NCI-H2227 (cell line): ENCODE data around the gene CORO6.
"Not testable (repeated sequence)": the region's sequence is repeated elsewhere in the genome, so short reads cannot be mapped to it uniquely, and the experiment has no call there.

Experiments
- DNase-seq: peaks from one replicate; lab custom pipeline; 2025; ENCODE audit not compliant: unreplicated experiment; lab: John Stamatoyannopoulos, UW

The CORO6 gene

GRCh38 chr17:29622337-29623282, at the start of gene CORO6:
Gene CORO6 (minus strand): TSS chr17:29622912. CDS start chr17:29621421, 1,491 bp downstream.
- DNase-seq, result peak; percentile 83

- no peak for DNase-seq
Observed at GRCh38 chr17:29671661-29672060, 48.9 kb upstream of the CORO6 start.

- DNase-seq, result no peak
Observed at GRCh38 chr17:29669266-29669665, 46.6 kb upstream of the CORO6 start.

GRCh38 chr17:29667969-29668368, 45.3 kb upstream of the CORO6 start:
- no peak for DNase-seq

- no peak for DNase-seq
Observed at GRCh38 chr17:29665481-29665810, 42.7 kb upstream of the CORO6 start.

GRCh38 chr17:29664743-29665480, 42.2 kb upstream of the CORO6 start:
- no peak for DNase-seq

GRCh38 chr17:29663155-29663554, 40.4 kb upstream of the CORO6 start:
- DNase-seq, result no peak

GRCh38 chr17:29661213-29661612, 38.5 kb upstream of the CORO6 start:
- no peak for DNase-seq

- no peak for DNase-seq
Observed at GRCh38 chr17:29659155-29659554, 36.4 kb upstream of the CORO6 start.

- no peak for DNase-seq
Observed at GRCh38 chr17:29655323-29655722, 32.6 kb upstream of the CORO6 start.

GRCh38 chr17:29653995-29654714, 31.4 kb upstream of the CORO6 start:
- no peak for DNase-seq

GRCh38 chr17:29652976-29653375, 30.3 kb upstream of the CORO6 start:
- no peak for DNase-seq

- DNase-seq, result not testable (repeated sequence)
Observed at GRCh38 chr17:29651913-29652312, 29.2 kb upstream of the CORO6 start.

- no peak for DNase-seq
Observed at GRCh38 chr17:29650396-29650795, 27.7 kb upstream of the CORO6 start.

GRCh38 chr17:29649359-29649758, 26.6 kb upstream of the CORO6 start:
- no peak for DNase-seq

GRCh38 chr17:29648005-29648404, 25.3 kb upstream of the CORO6 start:
- no peak for DNase-seq

- DNase-seq, result peak; percentile 25
Observed at GRCh38 chr17:29645515-29646051, 22.9 kb upstream of the CORO6 start.

- no peak for DNase-seq
Observed at GRCh38 chr17:29643817-29644160, 21.1 kb upstream of the CORO6 start.

- DNase-seq, result no peak
Observed at GRCh38 chr17:29642171-29642611, 19.5 kb upstream of the CORO6 start.

GRCh38 chr17:29640981-29641642, 18.4 kb upstream of the CORO6 start:
- no peak for DNase-seq

GRCh38 chr17:29640413-29640812, 17.7 kb upstream of the CORO6 start:
- DNase-seq, result no peak
